ENCODE results near the gene TFB1M.

GRCh38 chr6:155228546-155229166 lies 85.6 kb downstream of the TFB1M start:
- TF ChIP-seq POLR2A (IDR thresholded peaks at IDR 0.05; ENCODE audit: low read depth, low read length) = no peak
- TF ChIP-seq, protein P1, sequence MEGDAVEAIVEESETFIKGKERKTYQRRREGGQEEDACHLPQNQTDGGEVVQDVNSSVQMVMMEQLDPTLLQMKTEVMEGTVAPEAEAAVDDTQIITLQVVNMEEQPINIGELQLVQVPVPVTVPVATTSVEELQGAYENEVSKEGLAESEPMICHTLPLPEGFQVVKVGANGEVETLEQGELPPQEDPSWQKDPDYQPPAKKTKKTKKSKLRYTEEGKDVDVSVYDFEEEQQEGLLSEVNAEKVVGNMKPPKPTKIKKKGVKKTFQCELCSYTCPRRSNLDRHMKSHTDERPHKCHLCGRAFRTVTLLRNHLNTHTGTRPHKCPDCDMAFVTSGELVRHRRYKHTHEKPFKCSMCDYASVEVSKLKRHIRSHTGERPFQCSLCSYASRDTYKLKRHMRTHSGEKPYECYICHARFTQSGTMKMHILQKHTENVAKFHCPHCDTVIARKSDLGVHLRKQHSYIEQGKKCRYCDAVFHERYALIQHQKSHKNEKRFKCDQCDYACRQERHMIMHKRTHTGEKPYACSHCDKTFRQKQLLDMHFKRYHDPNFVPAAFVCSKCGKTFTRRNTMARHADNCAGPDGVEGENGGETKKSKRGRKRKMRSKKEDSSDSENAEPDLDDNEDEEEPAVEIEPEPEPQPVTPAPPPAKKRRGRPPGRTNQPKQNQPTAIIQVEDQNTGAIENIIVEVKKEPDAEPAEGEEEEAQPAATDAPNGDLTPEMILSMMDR (IDR thresholded peaks at IDR 0.05; ENCODE audit: extremely low read depth in 1 of 2, insufficient read depth in 1 of 2, low read depth in 1 of 2, low read length in 2 of 2) = no peak
- TF ChIP-seq MYC (IDR thresholded peaks at IDR 0.05; ENCODE audit: low read depth, low read length) = no peak
- no peak for TF ChIP-seq EZH2 (IDR thresholded peaks at IDR 0.05; ENCODE audit: borderline replicate concordance, low read depth, low read length, severe bottlenecking)
- TF ChIP-seq FOS (IDR thresholded peaks at IDR 0.05; ENCODE audit: borderline replicate concordance, insufficient read depth, low read length) = no peak
- no peak for TF ChIP-seq MAX (IDR thresholded peaks at IDR 0.05; ENCODE audit: insufficient read depth, insufficient read length)
- TF ChIP-seq POLR2AphosphoS5 (IDR thresholded peaks at IDR 0.05; ENCODE audit: insufficient read depth, low read depth, low read length) = no peak
- no peak for TF ChIP-seq JUN (IDR thresholded peaks at IDR 0.05; ENCODE audit: borderline replicate concordance, insufficient read depth, insufficient read length, low read depth)

All from endothelial cell of umbilical vein (primary cell).